ENCODE results near the gene NAPEPLD.
"Not testable (repeated sequence)": the region's sequence is repeated elsewhere in the genome, so short reads cannot be mapped to it uniquely, and the experiment has no call there.

The NAPEPLD gene

DNA sequence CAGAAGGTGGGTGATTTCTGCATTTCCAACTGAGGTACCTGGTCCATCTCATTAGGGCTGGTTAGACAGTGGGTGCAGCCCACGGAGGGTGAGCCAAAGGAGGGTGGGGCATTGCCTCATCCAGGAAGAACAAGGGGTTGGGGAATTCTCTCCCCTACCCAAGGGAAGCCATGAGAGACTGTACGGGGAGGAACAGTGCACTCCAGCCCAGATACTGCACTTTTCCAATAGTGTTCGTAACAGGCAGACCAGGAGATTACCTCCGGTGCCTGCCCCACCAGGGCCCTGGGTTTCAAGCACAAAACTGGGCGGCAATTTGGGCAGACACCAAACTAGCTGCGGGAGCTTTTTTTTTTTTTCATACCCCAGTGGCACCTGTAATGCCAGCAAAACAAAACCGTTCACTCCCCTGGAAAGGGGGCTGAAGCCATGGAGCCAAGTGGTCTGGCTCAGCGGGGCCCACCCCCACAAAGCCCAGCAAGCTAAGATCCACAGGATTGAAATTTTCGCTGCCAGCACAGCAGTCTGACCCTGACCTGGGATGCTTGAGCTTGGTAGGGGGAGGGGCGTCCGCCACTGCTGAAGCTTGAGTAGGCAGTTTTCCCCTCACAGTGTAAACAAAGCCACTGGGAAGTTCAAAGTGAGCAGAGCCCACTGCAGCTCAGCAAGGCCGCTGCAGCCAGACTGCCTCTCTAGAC is 42.7 kb downstream of the NAPEPLD start:
- DNase-seq = no peak

GRCh38 chr7:103101543-103101942 is 47.4 kb downstream of the NAPEPLD start:
- no peak for DNase-seq

GRCh38 chr7:103100348-103100747 is 48.6 kb downstream of the NAPEPLD start:
- no peak for DNase-seq

DNA sequence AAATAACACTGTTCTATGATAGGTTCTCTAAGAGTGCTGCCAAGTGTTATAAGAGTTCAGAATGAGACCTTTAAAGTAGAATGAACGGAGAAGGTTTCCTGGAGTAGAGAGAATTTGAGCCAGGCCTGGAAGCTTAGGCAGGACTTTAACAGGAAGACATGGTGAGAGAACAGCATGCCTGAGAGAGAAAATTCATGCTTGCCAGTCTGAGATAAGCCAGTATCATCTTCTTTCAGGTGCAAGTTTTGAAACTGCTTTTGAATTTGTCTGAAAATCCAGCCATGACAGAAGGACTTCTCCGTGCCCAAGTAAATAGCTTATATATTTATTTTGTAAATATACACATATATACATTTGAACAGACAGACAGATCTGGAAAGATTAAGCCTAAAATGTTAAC is 51.9 kb downstream of the NAPEPLD start:
- no peak for DNase-seq

- DNase-seq = not testable (repeated sequence)
Measured at GRCh38 chr7:103095558-103095957, 53.3 kb downstream of the NAPEPLD start.

- DNase-seq = no peak
Measured at GRCh38 chr7:103094102-103094501, 54.8 kb downstream of the NAPEPLD start.

GRCh38 chr7:103093429-103093828 is 55.5 kb downstream of the NAPEPLD start:
- DNase-seq = no peak

- DNase-seq = not testable (repeated sequence)
Measured at GRCh38 chr7:103092321-103092720, 56.6 kb downstream of the NAPEPLD start.

DNA sequence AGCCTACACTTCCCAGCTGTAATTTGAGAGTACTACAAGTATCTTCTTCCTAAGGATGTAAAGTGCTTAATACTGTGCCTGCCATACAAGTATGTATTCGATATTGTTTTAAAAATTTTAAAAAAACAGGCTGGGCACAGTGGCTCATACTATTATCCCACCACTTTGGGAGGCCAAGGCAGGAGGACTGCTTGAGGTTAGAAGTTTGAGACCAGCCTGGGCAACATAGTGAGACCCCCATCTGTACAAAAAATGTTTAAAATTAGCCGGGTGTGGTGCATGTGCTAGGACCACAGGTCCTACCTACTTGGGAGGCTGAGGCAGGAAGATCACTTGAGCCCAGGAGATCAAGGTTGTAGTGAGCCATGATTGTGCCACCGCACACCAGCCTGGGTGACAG is 65.7 kb downstream of the NAPEPLD start:
- no peak for DNase-seq

- DNase-seq = no peak
Measured at GRCh38 chr7:103082497-103082896, 66.4 kb downstream of the NAPEPLD start.

- no peak for DNase-seq
Measured at GRCh38 chr7:103080923-103081322, 68.0 kb downstream of the NAPEPLD start.

DNA sequence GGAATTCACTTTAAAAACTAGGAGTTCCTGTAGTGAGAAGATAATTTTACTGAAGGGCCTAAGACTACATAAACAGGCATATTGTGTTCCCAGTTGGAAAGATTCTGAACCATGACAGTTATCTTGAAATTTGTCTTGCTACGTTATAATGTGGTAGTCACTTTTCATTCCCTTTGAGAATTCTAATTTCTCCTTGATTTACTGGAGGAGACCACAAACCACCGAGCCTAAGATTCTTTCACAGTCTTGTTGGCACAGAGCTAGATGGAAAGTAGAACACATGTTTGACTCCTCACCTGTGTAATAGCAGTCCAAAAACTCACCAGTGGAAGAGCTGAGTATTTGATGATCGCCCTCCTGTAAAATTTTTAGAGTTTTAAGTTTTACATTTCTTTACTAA is 69.1 kb downstream of the NAPEPLD start:
- DNase-seq = no peak

DNA sequence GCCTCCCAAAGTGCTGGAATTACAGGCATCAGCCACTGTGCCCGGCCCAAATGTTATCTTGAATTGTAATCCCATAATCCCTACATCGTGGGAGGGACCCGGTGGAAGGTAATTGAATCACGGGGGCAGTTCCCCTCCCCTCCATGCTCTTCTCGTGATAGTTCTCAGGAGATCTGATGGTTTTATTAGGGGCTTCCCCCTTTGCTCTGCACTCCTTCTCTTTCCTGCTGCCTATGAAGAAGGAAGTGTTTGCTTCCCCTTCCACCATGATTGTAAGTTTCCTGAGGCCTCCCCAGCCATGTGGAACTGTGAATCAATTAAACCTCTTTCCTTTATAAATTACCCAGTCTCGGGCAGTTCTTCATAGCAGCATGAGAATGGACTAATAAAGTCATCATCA is 70.7 kb downstream of the NAPEPLD start:
- not testable (repeated sequence) for DNase-seq

DNA sequence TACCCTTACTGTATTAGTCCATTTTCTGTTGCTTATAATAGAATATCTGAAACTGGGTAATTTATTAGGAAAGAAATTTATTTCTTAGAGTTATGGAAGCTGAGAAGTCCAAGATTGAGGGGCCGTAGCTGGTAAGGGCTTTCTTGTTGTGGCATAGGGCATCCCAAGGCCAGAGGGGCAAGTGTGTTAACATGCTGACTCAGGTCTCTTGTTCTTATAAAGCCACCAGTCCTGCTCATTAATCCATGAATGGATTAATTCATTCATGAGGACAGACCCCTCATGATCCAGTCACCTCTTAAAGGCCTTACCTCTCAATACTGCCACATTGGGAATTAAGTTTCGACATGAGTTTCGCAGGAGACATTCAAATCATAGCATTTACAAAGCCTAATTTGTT is 71.6 kb downstream of the NAPEPLD start:
- DNase-seq = no peak

DNA sequence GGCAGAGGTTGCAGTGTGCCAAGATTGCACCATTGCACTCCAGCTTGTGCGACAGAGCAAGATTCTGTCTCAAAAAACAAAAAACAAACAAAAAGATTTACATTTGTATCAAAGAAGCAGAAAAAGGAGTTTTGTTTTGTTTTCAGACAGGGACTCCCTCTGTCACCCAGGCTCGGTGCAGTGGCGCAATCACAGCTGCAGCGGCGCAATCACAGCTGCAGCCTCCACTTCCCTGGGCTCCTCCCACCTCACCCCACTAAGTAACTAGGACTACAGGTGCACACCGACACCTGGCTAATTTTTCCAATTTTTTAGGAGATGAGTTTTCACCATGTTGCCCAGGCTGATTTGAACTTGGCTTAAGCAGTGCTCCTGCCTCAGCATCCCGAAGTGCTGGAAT is 72.1 kb downstream of the NAPEPLD start:
- no peak for DNase-seq

- peak; percentile 36 to 54 (median 48) for DNase-seq
Measured at GRCh38 chr7:103075337-103075918, 73.5 kb downstream of the NAPEPLD start.

GRCh38 chr7:103074519-103075336 is 74.2 kb downstream of the NAPEPLD start, which contains the start of the genes ARMC10 and FBXL13:
Gene ARMC10, plus strand, starts transcription at chr7:103075140. Its CDS starts 133 bp downstream, at chr7:103075273.
Gene FBXL13, minus strand, starts transcription at chr7:103074796.
- peak; percentile 80 to 89 (median 86) for DNase-seq

- DNase-seq = peak in 1 of 4 experiments; percentile 19
Measured at GRCh38 chr7:103073989-103074518, 74.8 kb downstream of the NAPEPLD start.

- no peak for DNase-seq
Measured at GRCh38 chr7:103071000-103071399, 77.9 kb downstream of the NAPEPLD start.

DNA sequence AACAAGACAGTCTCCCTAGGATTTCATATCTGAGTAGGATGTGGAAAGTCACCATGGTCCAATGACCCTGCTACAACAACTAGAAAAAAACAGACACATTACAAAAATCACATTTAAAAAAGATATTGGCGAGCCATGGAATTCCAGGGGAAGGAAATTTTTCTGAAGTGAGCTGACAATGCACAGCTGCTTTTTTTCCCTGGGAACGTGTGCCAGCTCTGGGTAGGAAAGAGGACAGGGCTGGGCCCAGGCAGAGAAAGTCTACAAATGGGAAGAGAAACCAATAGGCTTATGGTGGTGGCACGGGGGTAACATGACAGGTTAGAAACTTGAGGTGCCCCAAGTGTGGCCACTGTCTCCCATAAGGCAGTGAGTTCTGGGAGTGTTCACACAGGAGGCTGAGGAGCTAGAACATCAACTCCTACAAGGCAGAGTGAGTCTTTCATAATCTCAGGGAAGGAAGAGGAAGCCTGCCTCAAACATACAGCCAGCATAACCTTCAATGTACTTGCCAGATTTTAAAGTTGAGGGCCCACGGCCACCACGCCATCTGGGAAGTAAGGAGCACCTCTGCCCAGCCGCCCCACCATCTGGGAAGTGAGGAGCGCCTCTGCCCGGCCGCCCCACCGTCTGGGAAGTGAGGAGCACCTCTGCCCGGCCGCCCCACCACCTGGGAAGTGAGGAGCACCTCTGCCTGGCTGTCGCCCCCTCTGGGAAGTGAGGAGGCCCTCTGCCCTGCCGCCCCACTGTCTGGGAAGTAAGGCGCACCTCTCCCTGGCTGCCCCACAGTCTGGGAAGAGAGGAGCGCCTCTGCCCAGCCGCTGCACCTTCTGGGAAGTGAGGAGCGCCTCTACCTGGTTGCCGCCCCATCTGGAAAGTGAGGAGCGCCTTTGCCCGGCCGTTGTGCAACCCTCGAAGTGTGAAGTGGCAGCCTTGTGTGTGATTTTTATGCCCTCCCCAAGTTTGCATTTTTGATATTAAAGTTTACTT is 80.2 kb downstream of the NAPEPLD start:
- no peak for DNase-seq

- DNase-seq = peak in 3 of 4 experiments; percentile 8 to 19 (median 13)
Measured at GRCh38 chr7:103065667-103066066, 83.2 kb downstream of the NAPEPLD start.

GRCh38 chr7:103063895-103064294 is 85.0 kb downstream of the NAPEPLD start:
- no peak for DNase-seq
